ENCODE measurements around the gene LDB2.

Gene LDB2

GRCh38 chr4:16545656-16546055, 352.8 kb downstream of the LDB2 start:
- no peak overlapping the region for H3K4me3 ChIP-seq (ENCODE audit: low read depth, low read length)
- no peak for TF ChIP-seq CTCF (IDR thresholded peaks at IDR 0.05; ENCODE audit: insufficient read depth, low read depth, low read length, missing control alignments)
- DNase-seq (ENCODE audit: low read depth): no peak

- H3K4me3 ChIP-seq (ENCODE audit: low read depth, low read length): no peak overlapping the region
- no peak for DNase-seq (ENCODE audit: low read depth)
- no peak for TF ChIP-seq CTCF (IDR thresholded peaks at IDR 0.05; ENCODE audit: insufficient read depth, low read depth, low read length, missing control alignments)
Measured at GRCh38 chr4:16544869-16545268, 353.6 kb downstream of the LDB2 start.

GRCh38 chr4:16544251-16544721, 354.2 kb downstream of the LDB2 start:
- no peak for TF ChIP-seq CTCF (IDR thresholded peaks at IDR 0.05; ENCODE audit: insufficient read depth, low read depth, low read length, missing control alignments)
- H3K4me3 ChIP-seq (ENCODE audit: low read depth, low read length): no peak overlapping the region
- no peak for DNase-seq (ENCODE audit: low read depth)

GRCh38 chr4:16537926-16538325, 360.5 kb downstream of the LDB2 start:
- no peak for TF ChIP-seq CTCF (IDR thresholded peaks at IDR 0.05; ENCODE audit: insufficient read depth, low read depth, low read length, missing control alignments)
- no peak overlapping the region for H3K4me3 ChIP-seq (ENCODE audit: low read depth, low read length)
- no peak for DNase-seq (ENCODE audit: low read depth)

GRCh38 chr4:16532240-16532970, 366.0 kb downstream of the LDB2 start:
- DNase-seq (ENCODE audit: low read depth): no peak
- no peak overlapping the region for H3K4me3 ChIP-seq (ENCODE audit: low read depth, low read length)
- TF ChIP-seq CTCF (IDR thresholded peaks at IDR 0.05; ENCODE audit: insufficient read depth, low read depth, low read length, missing control alignments): no peak

GRCh38 chr4:16530688-16531635, 367.5 kb downstream of the LDB2 start:
- no peak for DNase-seq (ENCODE audit: low read depth)
- TF ChIP-seq CTCF (IDR thresholded peaks at IDR 0.05; ENCODE audit: insufficient read depth, low read depth, low read length, missing control alignments): no peak
- H3K4me3 ChIP-seq (ENCODE audit: low read depth, low read length): no peak overlapping the region

Measured in GM12865 (cell line).